Adrenal gland (tissue), 12 donors: Measurements from ENCODE around the gene ERAL1. TPM values are rescaled to one million over a fixed set of nuclear protein-coding genes. Genes with fewer than 3 reads are reported as not detected.

Experiments
- DNase-seq, 7 donors: peaks; one replicate each; pipeline ENCODE4 v3.0.0-alpha.2; 2019 to 2020
- H3K27ac ChIP-seq, 5 donors: fragments of 200-600 bp; sonication (generic) in 4 of 5; 1 replicate in 3 of 5; 2 replicates in 2 of 5; pipeline versions ENCODE4 v1.5.1 to v1.8.0; 2016 to 2020; ENCODE audit warnings: mild to moderate bottlenecking in 1 of 5
- H3K27me3 ChIP-seq: fragments of 200-600 bp; 2 replicates; pipeline ENCODE4 v1.8.0; 2021
- H3K36me3 ChIP-seq, 2 donors: fragments of 200-600 bp; replicated peaks in 1 of 2; 1 replicate in 1 of 2; 2 replicates in 1 of 2; pipeline versions ENCODE4 v1.5.1 to v1.8.0; 2018 to 2022
- H3K4me1 ChIP-seq, 2 donors: fragments of 200-600 bp; replicated peaks in 1 of 2; 1 replicate in 1 of 2; 2 replicates in 1 of 2; pipeline versions ENCODE4 v1.5.1 to v1.8.0; 2018 to 2021
- H3K4me3 ChIP-seq, 4 donors: fragments of 200-600 bp; sonication (generic) in 3 of 4; one replicate each; pipeline ENCODE4 v1.5.1; 2016 to 2018
- H3K9me3 ChIP-seq, 3 donors: fragments of 200-600 bp; sonication (generic) in 1 of 3; replicated peaks in 1 of 3; 1 replicate in 2 of 3; 2 replicates in 1 of 3; pipeline versions ENCODE4 v1.5.1 to v1.8.0; 2016 to 2021
- POLR2A ChIP-seq, 2 donors: fragments of 450-650 bp; IDR thresholded peaks; one replicate each; pipeline ENCODE4 v1.6.1; 2017; ENCODE audit warnings: antibody characterized with exemption in 2 of 2, mild to moderate bottlenecking in 2 of 2, moderate library complexity in 1 of 2
- WGBS, 4 donors: extraction: QIAGEN DNeasy Blood & Tissue Kit in 2 of 4; methylation state at CpG; one replicate each; pipeline versions ENCODE4 v1.1.5 to v1.1.7; 2013 to 2017; 5-methylcytosine and 5-hydroxymethylcytosine counted together
- intact Hi-C, 2 donors: fragments of 100-400 bp; cut with DNase I; formaldehyde crosslinking; loops; one replicate each; pipeline versions ENCODE4 v1.14.1 to v1.15.0; 2022 to 2023
- polyA plus RNA-seq, 3 donors: library from polyadenylated mRNA; stranded (reverse); fragments of 200-250 nt in 2 of 3; fragments of 350-450 nt in 1 of 3; fragmentation: Illumina TruSeq in 1 of 3; extraction: RNeasy Lipid Tissue Mini Kit (QIAGEN cat#74804) in 1 of 3; gene quantifications; one replicate each; pipeline ENCODE4 v1.2.3, GENCODE V29; 2013 to 2014
- total RNA-seq, 9 donors: library from RNA; depleted of rRNA in 4 of 9; stranded (reverse); fragments of >200 nt in 4 of 9; fragments of 120-200 nt in 1 of 9; fragmentation: NEBNext Ultra II Directional in 1 of 9; extraction: Animal tissue kit (Norgen Biotek cat#: 25700) in 1 of 9; gene quantifications; one replicate each; pipeline versions ENCODE4 v1.1.0 to v1.2.4, GENCODE V29; 2013 to 2023
- TF ChIP-seq, protein P1 (sequence below), 6 experiments: fragments of 450-650 bp in 4 of 6; fragments of 200-600 bp in 2 of 6; sonication (generic) in 1 of 6; IDR thresholded peaks; 1 replicate in 5 of 6; 2 replicates in 1 of 6; pipeline versions ENCODE4 v1.5.1 to v1.8.0; 2016 to 2021; ENCODE audit warnings: antibody characterized with exemption in 6 of 6, mild to moderate bottlenecking in 2 of 6, moderate library complexity in 1 of 6
- donor health status: healthy with polysubstance abuse.
- donor health status: Bipolar disorder and iron deficiency.
- donor health status: DM: yes; HTN: yes; CAD: no.
- donor health status: DM: no; HTN: no; CAD: no.
- donor health status: DM: no; HTN: no; CAD: no.
- donor health status: DM: yes; HTN: yes; CAD: no.

The ERAL1 gene
- total and polyA plus RNA-seq, 12 donors, result 42.8 to 80.8 (median 55.1) TPM

DNA sequence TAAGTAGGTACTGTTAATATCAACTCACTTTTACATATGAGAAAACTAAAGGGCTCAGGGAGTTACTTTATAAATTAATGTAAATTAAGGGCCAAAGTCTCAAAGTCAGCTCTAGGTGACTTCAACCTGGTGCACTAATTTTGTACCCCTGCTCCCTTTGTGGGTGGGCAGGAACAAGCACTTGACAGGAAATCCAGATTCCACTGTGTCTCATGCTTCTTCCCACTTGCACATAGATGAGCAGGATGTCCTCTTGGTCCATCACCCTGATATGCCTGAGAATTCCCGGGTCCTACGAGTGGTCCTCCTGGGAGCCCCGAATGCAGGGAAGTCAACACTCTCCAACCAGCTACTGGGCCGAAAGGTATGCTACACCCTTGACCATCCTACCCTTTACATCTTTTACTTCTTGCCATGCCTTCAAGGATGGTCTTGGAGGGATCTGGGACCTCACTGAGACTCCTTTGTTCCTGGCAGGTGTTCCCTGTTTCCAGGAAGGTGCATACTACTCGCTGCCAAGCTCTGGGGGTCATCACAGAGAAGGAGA is 1.3 kb downstream of the ERAL1 start:
- H3K27me3 ChIP-seq, result no peaks in the 10 kb centered on the region
- TF ChIP-seq, protein P1, sequence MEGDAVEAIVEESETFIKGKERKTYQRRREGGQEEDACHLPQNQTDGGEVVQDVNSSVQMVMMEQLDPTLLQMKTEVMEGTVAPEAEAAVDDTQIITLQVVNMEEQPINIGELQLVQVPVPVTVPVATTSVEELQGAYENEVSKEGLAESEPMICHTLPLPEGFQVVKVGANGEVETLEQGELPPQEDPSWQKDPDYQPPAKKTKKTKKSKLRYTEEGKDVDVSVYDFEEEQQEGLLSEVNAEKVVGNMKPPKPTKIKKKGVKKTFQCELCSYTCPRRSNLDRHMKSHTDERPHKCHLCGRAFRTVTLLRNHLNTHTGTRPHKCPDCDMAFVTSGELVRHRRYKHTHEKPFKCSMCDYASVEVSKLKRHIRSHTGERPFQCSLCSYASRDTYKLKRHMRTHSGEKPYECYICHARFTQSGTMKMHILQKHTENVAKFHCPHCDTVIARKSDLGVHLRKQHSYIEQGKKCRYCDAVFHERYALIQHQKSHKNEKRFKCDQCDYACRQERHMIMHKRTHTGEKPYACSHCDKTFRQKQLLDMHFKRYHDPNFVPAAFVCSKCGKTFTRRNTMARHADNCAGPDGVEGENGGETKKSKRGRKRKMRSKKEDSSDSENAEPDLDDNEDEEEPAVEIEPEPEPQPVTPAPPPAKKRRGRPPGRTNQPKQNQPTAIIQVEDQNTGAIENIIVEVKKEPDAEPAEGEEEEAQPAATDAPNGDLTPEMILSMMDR (IDR thresholded peaks at IDR 0.05), result no peak
- no peak for TF ChIP-seq POLR2A (IDR thresholded peaks at IDR 0.05)
- 84 to 88% (median 87%) methylated on average over 4 to 5 of the region's 5 CpGs for WGBS, 4 donors
- peaks cover 0 to 39% of the 10 kb centered on the region in 2 donors for H3K36me3 ChIP-seq
- intact Hi-C loops, result loop anchor here in 1 of 2 donors (10.0 kb wide), 1 partner anchor 59 kb away; no protein-coding TSS in a partner anchor
- no peak overlapping the region for H3K4me3 ChIP-seq
- H3K27ac ChIP-seq, result no peak overlapping the region
- peaks cover 6 to 9% of the 10 kb centered on the region in 2 donors for H3K4me1 ChIP-seq
- H3K9me3 ChIP-seq, result no peaks in the 10 kb centered on the region
- DNase-seq, result no peak

DNA sequence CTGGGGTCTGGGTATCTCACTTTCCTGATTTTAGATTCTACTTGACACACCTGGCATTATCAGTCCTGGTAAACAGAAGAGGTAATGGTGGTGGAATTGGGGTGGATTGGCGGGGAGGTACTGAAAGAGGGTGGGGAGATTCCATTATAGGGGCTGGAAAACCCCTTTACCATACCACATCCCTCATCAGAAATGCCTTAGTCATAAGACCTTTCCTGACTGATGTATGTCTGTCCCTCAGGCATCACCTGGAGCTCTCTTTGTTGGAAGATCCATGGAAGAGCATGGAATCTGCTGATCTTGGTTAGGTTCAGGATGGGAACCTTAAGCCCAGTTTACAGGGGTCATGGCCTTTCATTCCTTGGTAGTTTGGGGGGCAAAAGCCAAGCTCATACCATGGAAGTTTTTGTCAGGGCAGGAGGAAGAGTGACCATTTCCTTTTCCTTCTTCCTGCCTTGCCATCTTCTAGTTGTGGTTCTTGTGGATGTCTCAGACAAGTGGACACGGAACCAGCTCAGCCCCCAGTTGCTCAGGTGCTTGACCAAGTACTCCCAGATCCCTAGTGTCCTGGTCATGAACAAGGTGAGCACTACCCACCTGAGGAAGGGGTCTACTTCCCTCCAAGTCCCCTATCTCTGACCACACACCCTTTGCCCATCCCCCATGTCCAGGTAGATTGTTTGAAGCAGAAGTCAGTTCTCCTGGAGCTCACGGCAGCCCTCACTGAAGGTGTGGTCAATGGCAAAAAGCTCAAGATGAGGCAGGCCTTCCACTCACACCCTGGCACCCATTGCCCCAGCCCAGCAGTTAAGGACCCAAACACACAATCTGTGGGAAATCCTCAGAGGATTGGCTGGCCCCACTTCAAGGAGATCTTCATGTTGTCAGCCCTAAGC is 3.3 kb downstream of the ERAL1 start:
- intact Hi-C loops, result loop anchor here in 1 of 2 donors (10.0 kb wide), 1 partner anchor 57 kb away; no protein-coding TSS in a partner anchor

DNA sequence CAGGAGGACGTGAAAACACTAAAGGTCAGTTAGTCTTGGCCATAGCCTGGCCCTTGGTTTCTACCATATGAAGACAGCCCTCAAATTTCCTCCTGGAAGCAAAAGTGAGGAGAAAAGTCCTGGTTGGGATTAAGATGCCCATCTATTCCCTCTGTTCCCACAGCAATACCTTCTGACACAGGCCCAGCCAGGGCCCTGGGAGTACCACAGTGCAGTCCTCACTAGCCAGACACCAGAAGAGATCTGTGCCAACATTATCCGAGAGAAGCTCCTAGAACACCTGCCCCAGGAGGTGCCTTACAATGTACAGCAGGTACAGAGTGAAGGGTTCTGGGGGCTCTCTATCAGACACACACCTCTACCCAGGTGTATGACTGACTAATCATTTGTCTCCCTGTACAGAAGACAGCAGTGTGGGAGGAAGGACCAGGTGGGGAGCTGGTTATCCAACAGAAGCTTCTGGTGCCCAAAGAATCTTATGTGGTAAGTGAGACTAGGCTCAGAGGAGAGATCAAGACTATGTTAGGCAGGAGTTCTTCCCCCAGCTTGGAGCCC is 4.1 kb downstream of the ERAL1 start:
- no peak overlapping the region for H3K27ac ChIP-seq
- TF ChIP-seq POLR2A (IDR thresholded peaks at IDR 0.05), result no peak
- TF ChIP-seq, protein P1 (IDR thresholded peaks at IDR 0.05), result no peak
- intact Hi-C loops, result loop anchor here in 1 of 2 donors (10.0 kb wide), 1 partner anchor 56 kb away; no protein-coding TSS in a partner anchor
- no peak overlapping the region for H3K4me3 ChIP-seq
- no peaks in the 10 kb centered on the region for H3K27me3 ChIP-seq
- no peak for DNase-seq
- H3K4me1 ChIP-seq, result peaks cover 6 to 9% of the 10 kb centered on the region in 2 donors
- H3K36me3 ChIP-seq, result peaks cover 0 to 39% of the 10 kb centered on the region in 2 donors
- no peaks in the 10 kb centered on the region for H3K9me3 ChIP-seq
- WGBS, 4 donors, result 43 to 68% (median 50%) methylated on average over 1 to 2 of the region's 2 CpGs

More for the DNA sequence above, 3.3 kb downstream of the ERAL1 start:
- H3K4me3 ChIP-seq, result no peak overlapping the region
- peaks cover 0 to 39% of the 10 kb centered on the region in 2 donors for H3K36me3 ChIP-seq
- WGBS, 4 donors, result 90 to 98% (median 96%) methylated on average over 3 of the region's 3 CpGs
- no peaks in the 10 kb centered on the region for H3K9me3 ChIP-seq
- no peak for TF ChIP-seq POLR2A (IDR thresholded peaks at IDR 0.05)
- TF ChIP-seq, protein P1 (IDR thresholded peaks at IDR 0.05), result no peak
- no peak overlapping the region for H3K27ac ChIP-seq
- no peak for DNase-seq
- no peaks in the 10 kb centered on the region for H3K27me3 ChIP-seq
- peaks cover 6 to 9% of the 10 kb centered on the region in 2 donors for H3K4me1 ChIP-seq

DNA sequence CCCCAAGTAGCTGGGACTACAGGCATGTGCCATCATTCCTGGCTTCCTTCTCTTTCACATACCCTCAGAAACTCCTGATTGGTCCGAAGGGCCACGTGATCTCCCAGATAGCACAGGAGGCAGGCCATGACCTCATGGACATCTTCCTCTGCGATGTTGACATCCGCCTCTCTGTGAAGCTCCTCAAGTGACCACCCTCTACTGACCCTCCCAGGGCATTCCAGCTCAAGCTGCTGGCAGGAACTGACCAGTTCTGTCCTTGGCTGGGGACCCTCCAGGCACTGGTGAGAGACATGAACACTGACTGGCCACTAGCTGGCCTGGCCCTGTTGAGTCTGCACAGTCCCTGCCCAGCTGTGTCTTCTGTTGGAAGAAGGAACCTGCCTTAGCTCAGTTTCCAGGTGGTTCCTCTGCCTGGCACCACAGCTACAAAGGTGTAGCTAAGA is 5.6 kb downstream of the ERAL1 start:
- WGBS, 4 donors, result 84 to 96% (median 94%) methylated on average over 4 of the region's 4 CpGs
- DNase-seq, result no peak
- H3K9me3 ChIP-seq, result no peaks in the 10 kb centered on the region
- H3K4me3 ChIP-seq, result no peak overlapping the region
- intact Hi-C loops, result loop anchor here in 1 of 2 donors (5.0 kb wide), 1 partner anchor 37 kb away; the partner anchor contains the start of gene FLOT2
- H3K27me3 ChIP-seq, result no peaks in the 10 kb centered on the region
- peaks cover 0 to 39% of the 10 kb centered on the region in 2 donors for H3K36me3 ChIP-seq
- peaks cover 3 to 6% of the 10 kb centered on the region in 2 donors for H3K4me1 ChIP-seq
- H3K27ac ChIP-seq, result no peak overlapping the region
- TF ChIP-seq, protein P1 (IDR thresholded peaks at IDR 0.05), result no peak
- no peak for TF ChIP-seq POLR2A (IDR thresholded peaks at IDR 0.05)
